Nephron (organoid): ENCODE measurements around the gene GORASP2.
A peak's percentile ranks its signal among the peaks of the same experiment; 100 is the strongest.

Experiments used
- H3K27ac Mint-ChIP-seq, 3 experiments: 2 replicates each; pipeline ENCODE4 v1.8.0; 2020; ENCODE audit warnings: mixed read lengths in 3 of 3, mild to moderate bottlenecking in 2 of 3, moderate library complexity in 1 of 3
- H3K27me3 Mint-ChIP-seq: 2 replicates; pipeline ENCODE4 v1.8.0; 2021; ENCODE audit warnings: low read depth, mild to moderate bottlenecking, moderate library complexity, mixed read lengths
- H3K36me3 Mint-ChIP-seq: 2 replicates; pipeline ENCODE4 v1.8.0; 2020; ENCODE audit warnings: low read depth, mixed read lengths
- H3K4me1 Mint-ChIP-seq: 2 replicates; pipeline ENCODE4 v1.8.0; 2020; ENCODE audit warnings: mixed read lengths
- H3K4me3 Mint-ChIP-seq, 3 experiments: 2 replicates each; pipeline ENCODE4 v1.8.0; 2020; ENCODE audit warnings: mild to moderate bottlenecking in 3 of 3, mixed read lengths in 3 of 3, moderate library complexity in 2 of 3
- H3K9me3 Mint-ChIP-seq: 2 replicates; pipeline ENCODE4 v1.8.0; 2020; ENCODE audit warnings: mixed read lengths
- TF ChIP-seq, protein P1 (sequence below), 3 experiments: fragments of 200-600 bp; sonication (generic); IDR thresholded peaks; one replicate each; pipeline ENCODE4 v1.5.0; 2021; ENCODE audit warnings: antibody characterized with exemption in 3 of 3; ENCODE audit not compliant: unreplicated experiment in 3 of 3

GORASP2 gene

DNA sequence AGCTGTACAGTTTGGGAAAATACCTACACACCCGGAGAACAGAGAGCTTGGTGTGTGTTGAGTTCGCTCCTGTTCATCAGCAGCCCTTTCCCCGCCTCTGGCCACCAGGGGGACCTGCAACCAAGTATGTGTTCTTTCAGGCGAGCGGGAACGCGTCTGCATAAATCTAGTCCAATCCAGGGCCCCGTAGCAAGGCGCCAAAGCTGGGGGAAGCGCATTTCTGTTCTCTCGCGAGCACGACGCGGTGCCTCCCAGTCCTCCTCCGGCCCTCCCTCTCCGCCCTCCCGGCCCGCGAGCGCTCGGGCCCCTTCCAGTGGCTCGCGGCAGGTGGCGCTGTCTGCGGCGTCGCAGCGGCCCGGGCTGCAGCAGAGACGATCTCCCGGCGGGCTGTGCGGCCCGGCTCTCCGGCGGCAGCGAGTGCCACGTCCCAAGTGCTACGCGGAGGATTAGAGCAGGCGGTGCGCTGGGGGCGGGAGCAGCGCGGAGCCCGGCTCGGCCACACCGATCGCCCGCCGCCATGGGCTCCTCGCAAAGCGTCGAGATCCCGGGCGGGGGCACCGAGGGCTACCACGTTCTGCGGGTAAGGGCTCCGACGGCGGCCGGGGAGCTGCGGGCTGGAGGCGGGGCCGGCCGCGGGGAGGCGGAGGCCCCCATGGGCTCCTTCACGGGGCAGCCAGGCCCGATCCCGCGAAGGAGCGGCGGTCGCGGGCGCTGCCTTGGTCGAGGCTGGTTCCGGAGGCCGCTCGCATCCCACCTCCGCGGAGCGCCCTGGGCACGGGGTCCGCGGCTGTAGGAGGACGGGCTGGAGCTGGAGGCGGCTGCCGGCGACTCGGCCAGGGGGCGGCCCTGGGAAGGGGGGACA lies at the start of gene GORASP2:
TSS of gene GORASP2 (plus strand) at position 430 of the 862 bp plus-strand sequence. CDS start at position 518, 88 bp downstream.
- peaks cover 7% of the 10 kb centered on the region for H3K9me3 Mint-ChIP-seq
- H3K4me3 Mint-ChIP-seq: peak within 1 kb of the TSS; percentile 91 to 98 (median 96)
- TF ChIP-seq, protein P1, sequence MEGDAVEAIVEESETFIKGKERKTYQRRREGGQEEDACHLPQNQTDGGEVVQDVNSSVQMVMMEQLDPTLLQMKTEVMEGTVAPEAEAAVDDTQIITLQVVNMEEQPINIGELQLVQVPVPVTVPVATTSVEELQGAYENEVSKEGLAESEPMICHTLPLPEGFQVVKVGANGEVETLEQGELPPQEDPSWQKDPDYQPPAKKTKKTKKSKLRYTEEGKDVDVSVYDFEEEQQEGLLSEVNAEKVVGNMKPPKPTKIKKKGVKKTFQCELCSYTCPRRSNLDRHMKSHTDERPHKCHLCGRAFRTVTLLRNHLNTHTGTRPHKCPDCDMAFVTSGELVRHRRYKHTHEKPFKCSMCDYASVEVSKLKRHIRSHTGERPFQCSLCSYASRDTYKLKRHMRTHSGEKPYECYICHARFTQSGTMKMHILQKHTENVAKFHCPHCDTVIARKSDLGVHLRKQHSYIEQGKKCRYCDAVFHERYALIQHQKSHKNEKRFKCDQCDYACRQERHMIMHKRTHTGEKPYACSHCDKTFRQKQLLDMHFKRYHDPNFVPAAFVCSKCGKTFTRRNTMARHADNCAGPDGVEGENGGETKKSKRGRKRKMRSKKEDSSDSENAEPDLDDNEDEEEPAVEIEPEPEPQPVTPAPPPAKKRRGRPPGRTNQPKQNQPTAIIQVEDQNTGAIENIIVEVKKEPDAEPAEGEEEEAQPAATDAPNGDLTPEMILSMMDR (IDR thresholded peaks at IDR 0.05; ENCODE audit: unreplicated experiment in 3 of 3): peak; percentile 98 to 100 (median 99)
- H3K36me3 Mint-ChIP-seq: peaks cover 4% of the 10 kb centered on the region
- H3K27ac Mint-ChIP-seq: peak within 1 kb of the TSS; percentile 97 to 98 (median 97)
- peaks cover 4% of the 10 kb centered on the region for H3K27me3 Mint-ChIP-seq
- H3K4me1 Mint-ChIP-seq: peaks cover 44% of the 10 kb centered on the region

DNA sequence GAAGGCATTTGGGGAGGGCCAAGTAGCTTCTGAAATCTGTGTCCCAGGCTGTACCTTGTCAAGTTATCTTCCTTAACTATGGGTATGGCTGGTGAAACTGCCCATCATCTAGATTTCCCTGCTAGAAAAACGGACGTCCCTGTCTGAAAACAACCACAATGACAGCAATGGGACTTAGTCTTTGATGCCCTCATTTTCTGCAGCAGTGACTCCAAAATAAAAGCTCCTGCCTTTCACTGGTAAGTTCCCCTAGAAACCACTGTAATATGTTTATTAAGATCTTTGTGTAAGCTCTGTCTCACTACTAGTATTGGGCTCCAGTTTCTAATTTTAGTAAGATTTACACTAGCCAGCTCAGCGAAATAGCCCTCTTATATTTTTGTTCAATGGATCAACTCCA lies 47.2 kb upstream of the GORASP2 start:
- Mint-ChIP-seq H3K36me3 (no peaks in the 10 kb centered on the region), H3K9me3 (no peaks in the 10 kb centered on the region), H3K4me3 (no peak overlapping the region), H3K27ac (no peak overlapping the region), H3K4me1 (no peaks in the 10 kb centered on the region), H3K27me3 (peaks cover 8% of the 10 kb centered on the region)
- TF ChIP-seq, protein P1 (IDR thresholded peaks at IDR 0.05; ENCODE audit: unreplicated experiment in 3 of 3): no peak

DNA sequence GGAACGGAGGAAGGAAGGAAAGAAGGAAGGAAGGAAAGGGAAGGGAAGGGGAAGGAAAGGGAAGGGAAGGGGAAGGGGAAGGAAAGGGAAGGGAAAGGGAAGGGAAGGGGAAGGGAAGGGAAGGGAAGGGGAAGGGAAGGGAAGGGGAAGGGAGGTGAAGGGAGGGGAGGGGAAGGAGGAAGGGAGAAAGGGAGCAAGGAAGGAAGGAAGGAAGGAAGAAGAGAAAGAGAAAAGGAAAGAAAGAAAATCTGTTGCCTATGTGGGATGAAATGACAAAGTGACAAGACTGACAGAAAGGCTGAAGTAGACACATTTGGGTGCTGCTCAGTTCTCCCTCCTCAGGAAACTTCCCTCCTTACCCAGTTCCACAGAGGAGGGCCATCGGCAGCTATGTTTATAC lies 46.3 kb upstream of the GORASP2 start:
- Mint-ChIP-seq H3K4me3 (no peak overlapping the region), H3K4me1 (no peaks in the 10 kb centered on the region), H3K36me3 (no peaks in the 10 kb centered on the region), H3K9me3 (no peaks in the 10 kb centered on the region), H3K27ac (no peak overlapping the region), H3K27me3 (peaks cover 8% of the 10 kb centered on the region)
- TF ChIP-seq, protein P1 (IDR thresholded peaks at IDR 0.05; ENCODE audit: unreplicated experiment in 3 of 3): no peak

DNA sequence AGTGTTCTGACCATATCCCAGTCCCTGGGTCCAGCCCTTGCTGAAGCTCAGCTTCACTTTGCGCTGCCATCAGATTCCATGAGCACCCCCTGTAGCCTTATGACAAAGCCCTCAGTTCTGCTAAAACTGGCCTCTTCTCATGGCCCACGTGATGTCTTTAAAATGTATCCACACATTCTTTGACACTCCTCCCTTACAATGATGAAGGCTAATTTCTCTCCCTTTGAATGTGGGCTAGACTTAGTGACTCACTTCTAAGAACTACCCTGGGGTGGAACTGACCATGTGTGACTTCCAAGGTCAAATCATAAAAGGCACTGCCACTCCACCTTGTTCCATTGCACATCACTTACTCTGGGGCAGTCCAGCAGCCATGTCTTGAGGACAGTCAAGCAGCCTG lies 45.4 kb upstream of the GORASP2 start:
- peaks cover 8% of the 10 kb centered on the region for H3K27me3 Mint-ChIP-seq
- H3K27ac Mint-ChIP-seq: no peak overlapping the region
- TF ChIP-seq, protein P1 (IDR thresholded peaks at IDR 0.05; ENCODE audit: unreplicated experiment in 3 of 3): no peak
- H3K4me1 Mint-ChIP-seq: no peaks in the 10 kb centered on the region
- H3K4me3 Mint-ChIP-seq: no peak overlapping the region
- no peaks in the 10 kb centered on the region for H3K9me3 Mint-ChIP-seq
- H3K36me3 Mint-ChIP-seq: no peaks in the 10 kb centered on the region

DNA sequence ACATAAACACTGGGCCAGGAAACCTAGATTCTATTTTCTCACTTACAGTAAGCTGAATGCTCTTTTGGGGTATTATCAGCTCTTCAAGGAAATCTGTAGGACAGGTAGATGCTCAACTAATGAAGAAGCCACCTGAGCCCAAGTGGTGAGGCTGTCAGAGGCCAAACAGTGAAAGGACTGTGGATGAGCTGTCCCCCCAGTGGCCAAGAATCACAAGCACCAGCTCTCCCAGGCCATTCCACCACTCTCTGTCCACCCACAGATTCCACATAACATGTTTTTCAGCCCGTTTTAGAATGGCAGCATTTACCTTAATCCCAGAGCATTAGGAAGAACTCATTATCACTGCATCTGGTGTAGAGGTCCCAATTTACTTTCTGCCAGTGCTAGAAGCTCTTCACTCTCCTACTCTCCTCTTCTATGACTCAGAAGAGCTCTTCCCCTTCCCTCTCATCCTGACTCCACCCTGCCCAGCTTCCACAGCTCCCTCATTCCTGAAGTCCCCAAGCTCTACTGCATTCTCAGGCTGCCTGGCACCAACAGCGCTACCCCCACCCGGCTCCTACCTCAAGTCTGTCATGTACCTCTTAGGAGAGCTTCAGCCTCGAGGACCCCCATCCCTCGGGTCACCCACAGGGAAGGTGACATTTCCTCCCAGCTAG lies 43.8 kb upstream of the GORASP2 start:
- no peaks in the 10 kb centered on the region for H3K36me3 Mint-ChIP-seq
- no peaks in the 10 kb centered on the region for H3K4me1 Mint-ChIP-seq
- H3K9me3 Mint-ChIP-seq: no peaks in the 10 kb centered on the region
- TF ChIP-seq, protein P1 (IDR thresholded peaks at IDR 0.05; ENCODE audit: unreplicated experiment in 3 of 3): no peak
- H3K27ac Mint-ChIP-seq: no peak overlapping the region
- H3K27me3 Mint-ChIP-seq: peaks cover 5% of the 10 kb centered on the region
- no peak overlapping the region for H3K4me3 Mint-ChIP-seq
